Activated naive CD4-positive, alpha-beta T cell treated with anti-CD3 and anti-CD28 coated beads for 36 hours (primary cell): Measurements from ENCODE around the gene FAM180B. TPM values are rescaled to one million over a fixed set of nuclear protein-coding genes. Genes with fewer than 3 reads are reported as not detected.
A peak's percentile ranks its signal among the peaks of the same experiment; 100 is the strongest.

Source experiments
- CTCF ChIA-PET: fragments of 350-600 bp; sonication (Branson Sonifier 250); formaldehyde crosslinking; loops from one replicate; lab custom pipeline; 2021; ENCODE audit warnings: antibody characterized with exemption; lab: Charles Lee
- DNase-seq: peaks from one replicate; pipeline ENCODE4 v3.0.0-alpha.2; 2020
- H3K27ac Mint-ChIP-seq: one replicate; pipeline ENCODE4 v1.8.0; 2021; ENCODE audit warnings: mild to moderate bottlenecking, mixed read lengths
- H3K27me3 Mint-ChIP-seq: one replicate; pipeline ENCODE4 v1.8.0; 2021; ENCODE audit warnings: low read depth, mixed read lengths
- H3K36me3 Mint-ChIP-seq: one replicate; pipeline ENCODE4 v1.8.0; 2021; ENCODE audit warnings: low read depth, mixed read lengths
- H3K4me1 Mint-ChIP-seq: one replicate; pipeline ENCODE4 v1.8.0; 2021; ENCODE audit warnings: low read depth, mixed read lengths
- H3K4me3 Mint-ChIP-seq: one replicate; pipeline ENCODE4 v1.8.0; 2021; ENCODE audit warnings: mild to moderate bottlenecking, moderate library complexity, mixed read lengths
- H3K9me3 Mint-ChIP-seq: one replicate; pipeline ENCODE4 v1.8.0; 2021; ENCODE audit warnings: mixed read lengths
- intact Hi-C: fragments of 100-400 bp; cut with micrococcal nuclease; formaldehyde crosslinking; loops from one replicate; pipeline ENCODE4 v1.15.1; 2023
- total RNA-seq, 2 experiments: library from RNA; stranded (reverse); gene quantifications; one replicate each; pipeline ENCODE4 v1.2.3, GENCODE V29; 2021

FAM180B gene
- total RNA-seq, 2 experiments from 2014 or later: not detected

DNA sequence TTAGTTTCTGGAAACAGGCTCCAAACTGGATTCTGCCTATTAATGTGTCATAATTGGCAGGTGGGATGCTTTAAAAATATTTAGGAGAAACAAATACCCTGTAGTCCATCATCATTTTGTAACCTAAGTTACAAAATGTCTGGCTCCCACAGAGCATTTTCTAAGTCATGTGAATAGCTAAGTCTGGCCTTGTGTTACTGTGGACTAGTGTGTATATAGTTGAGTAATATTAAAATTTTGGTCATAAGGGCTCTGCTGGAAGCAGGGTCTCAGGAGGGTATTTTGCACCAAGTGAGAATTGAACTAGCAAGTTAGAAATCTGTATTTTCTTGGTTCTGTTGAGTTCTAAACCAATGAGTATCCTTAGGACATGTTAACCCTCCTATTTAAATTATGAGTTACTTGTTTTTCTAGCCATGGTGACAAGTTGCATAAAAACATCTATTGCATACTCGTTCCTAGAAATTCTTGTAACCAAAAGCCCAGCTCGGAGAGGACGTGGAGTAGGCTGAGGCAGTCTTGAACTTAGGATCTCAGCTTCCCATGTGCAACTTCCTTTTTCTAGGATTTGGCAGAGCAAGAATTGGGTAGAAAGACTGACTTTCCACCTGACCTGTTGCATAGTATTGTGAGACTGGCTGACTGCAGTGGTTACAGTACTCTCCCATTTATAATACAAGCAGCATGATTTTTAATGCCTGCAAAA, 15.7 kb upstream of the FAM180B start:
- CTCF ChIA-PET: interaction anchor here (0.6 kb wide), 1 partner anchor 11 kb away, joined by 4 read pairs; no protein-coding TSS in a partner anchor
- Mint-ChIP-seq H3K27me3 (no peaks in the 10 kb centered on the region), H3K4me1 (peaks cover 23% of the 10 kb centered on the region), H3K9me3 (no peaks in the 10 kb centered on the region), H3K36me3 (peaks cover 24% of the 10 kb centered on the region), H3K27ac (peak overlapping the region; percentile 43), H3K4me3 (no peak overlapping the region)
- intact Hi-C loops: no loop called here
- no peak for DNase-seq

DNA sequence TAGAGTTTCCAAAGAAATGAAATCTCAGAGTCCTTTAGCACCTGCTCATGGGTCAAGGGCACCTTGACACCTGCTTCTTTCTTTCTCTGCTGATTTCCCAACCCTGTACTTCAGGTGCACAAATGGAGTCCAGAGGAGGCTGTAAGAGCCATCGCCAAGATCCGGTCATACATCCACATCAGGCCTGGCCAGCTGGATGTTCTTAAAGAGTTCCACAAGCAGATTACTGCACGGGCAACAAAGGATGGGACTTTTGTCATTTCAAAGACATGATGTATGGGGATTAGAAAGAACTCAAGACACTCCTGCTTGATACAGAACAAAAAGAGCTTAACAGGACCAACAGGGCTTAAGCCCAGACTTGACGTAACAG, 15.1 kb upstream of the FAM180B start:
- CTCF ChIA-PET: no interaction called here
- peaks cover 24% of the 10 kb centered on the region for H3K4me1 Mint-ChIP-seq
- intact Hi-C loops: no loop called here
- H3K4me3 Mint-ChIP-seq: no peak overlapping the region
- H3K27me3 Mint-ChIP-seq: no peaks in the 10 kb centered on the region
- no peaks in the 10 kb centered on the region for H3K9me3 Mint-ChIP-seq
- H3K36me3 Mint-ChIP-seq: peaks cover 26% of the 10 kb centered on the region
- no peak for DNase-seq
- H3K27ac Mint-ChIP-seq: peak overlapping the region; percentile 43

GRCh38 chr11:47571895-47572294, 14.6 kb upstream of the FAM180B start:
- no peak overlapping the region for H3K4me3 Mint-ChIP-seq
- H3K27me3 Mint-ChIP-seq: no peaks in the 10 kb centered on the region
- H3K27ac Mint-ChIP-seq: no peak overlapping the region
- H3K9me3 Mint-ChIP-seq: no peaks in the 10 kb centered on the region
- intact Hi-C loops: no loop called here
- peaks cover 27% of the 10 kb centered on the region for H3K36me3 Mint-ChIP-seq
- no peak for DNase-seq
- peaks cover 22% of the 10 kb centered on the region for H3K4me1 Mint-ChIP-seq
- CTCF ChIA-PET: no interaction called here

GRCh38 chr11:47572715-47573255, 13.7 kb upstream of the FAM180B start:
- no peak overlapping the region for H3K4me3 Mint-ChIP-seq
- no peaks in the 10 kb centered on the region for H3K27me3 Mint-ChIP-seq
- CTCF ChIA-PET: no interaction called here
- no peak for DNase-seq
- no peaks in the 10 kb centered on the region for H3K9me3 Mint-ChIP-seq
- H3K27ac Mint-ChIP-seq: no peak overlapping the region
- H3K36me3 Mint-ChIP-seq: peaks cover 31% of the 10 kb centered on the region
- H3K4me1 Mint-ChIP-seq: peaks cover 28% of the 10 kb centered on the region
- intact Hi-C loops: no loop called here

GRCh38 chr11:47573321-47573720, 13.2 kb upstream of the FAM180B start:
- H3K36me3 Mint-ChIP-seq: peaks cover 30% of the 10 kb centered on the region
- no peak for DNase-seq
- no peak overlapping the region for H3K4me3 Mint-ChIP-seq
- H3K27ac Mint-ChIP-seq: no peak overlapping the region
- no peaks in the 10 kb centered on the region for H3K27me3 Mint-ChIP-seq
- CTCF ChIA-PET: interaction anchor here (1.4 kb wide), 2 partner anchors 8 to 20 kb away, joined by 4 to 5 read pairs; partner anchors contain the start of genes CELF1 and PTPMT1
- H3K9me3 Mint-ChIP-seq: no peaks in the 10 kb centered on the region
- H3K4me1 Mint-ChIP-seq: peaks cover 33% of the 10 kb centered on the region
- intact Hi-C loops: no loop called here

DNA sequence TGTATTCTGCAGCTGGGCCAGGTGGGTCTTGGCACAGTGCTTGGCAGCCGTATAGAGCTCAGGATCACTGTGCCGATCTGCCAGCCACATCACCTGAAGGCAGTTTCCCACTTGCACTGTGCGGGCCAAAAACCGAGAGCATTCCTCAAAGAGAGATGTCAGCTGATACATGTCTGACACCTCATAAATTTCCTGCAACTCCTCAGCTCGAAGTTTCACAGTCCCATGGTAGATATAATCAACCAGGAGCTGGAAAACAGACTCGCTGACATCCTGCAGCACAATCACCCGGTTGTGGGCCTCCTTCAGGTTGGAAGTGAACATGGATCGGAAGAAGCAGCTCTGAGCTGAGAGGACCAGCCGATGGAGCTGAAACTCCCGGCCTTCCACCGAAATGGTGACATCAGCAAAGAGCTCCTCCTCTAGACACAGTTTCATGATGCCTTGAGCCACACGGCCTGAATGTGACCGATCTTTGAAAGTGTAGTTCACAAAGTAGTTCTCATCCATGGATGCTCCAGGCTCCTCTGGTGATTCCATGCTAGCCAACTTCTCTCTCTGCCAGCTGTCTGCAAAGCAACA, 8.9 kb upstream of the FAM180B start:
- DNase-seq: no peak
- CTCF ChIA-PET: interaction anchor here (0.6 to 0.9 kb wide), 2 partner anchors 9 to 58 kb away, joined by 4 read pairs; no protein-coding TSS in a partner anchor
- Mint-ChIP-seq H3K27me3 (no peaks in the 10 kb centered on the region), H3K9me3 (no peaks in the 10 kb centered on the region), H3K36me3 (peaks cover 41% of the 10 kb centered on the region), H3K27ac (peak overlapping the region; percentile 70), H3K4me3 (peak overlapping the region; percentile 97), H3K4me1 (peaks cover 46% of the 10 kb centered on the region)
- intact Hi-C loops: loop anchor here (1.0 to 2.0 kb wide), 4 partner anchors 137 to 271 kb away; partner anchors contain the start of genes AGBL2, FNBP4, NUP160 and SLC39A13

GRCh38 chr11:47578524-47579494, 7.7 kb upstream of the FAM180B start, which contains the start of the genes KBTBD4 and NDUFS3:
KBTBD4 (minus strand) TSS chr11:47578970; CDS start chr11:47578951, 19 bp downstream.
NDUFS3 (plus strand) TSS chr11:47579074; CDS start chr11:47579092, 18 bp downstream.
- H3K4me1 Mint-ChIP-seq: peaks cover 44% of the 10 kb centered on the region
- no peaks in the 10 kb centered on the region for H3K9me3 Mint-ChIP-seq
- peaks cover 46% of the 10 kb centered on the region for H3K36me3 Mint-ChIP-seq
- peak within 1 kb of the TSS; percentile 97 for H3K4me3 Mint-ChIP-seq
- CTCF ChIA-PET: interaction anchor here (0.6 to 1.2 kb wide), 2 partner anchors 18 to 330 kb away, joined by 3 read pairs; partner anchors contain the start of gene ACP2
- peak; percentile 90 for DNase-seq
- intact Hi-C loops: loop anchor here (1.0 to 2.0 kb wide), 8 partner anchors 14 to 270 kb away; partner anchors contain the start of genes AGBL2, CELF1, FNBP4 and MTCH2
- H3K27me3 Mint-ChIP-seq: no peaks in the 10 kb centered on the region
- peak within 1 kb of the TSS; percentile 97 for H3K27ac Mint-ChIP-seq

DNA sequence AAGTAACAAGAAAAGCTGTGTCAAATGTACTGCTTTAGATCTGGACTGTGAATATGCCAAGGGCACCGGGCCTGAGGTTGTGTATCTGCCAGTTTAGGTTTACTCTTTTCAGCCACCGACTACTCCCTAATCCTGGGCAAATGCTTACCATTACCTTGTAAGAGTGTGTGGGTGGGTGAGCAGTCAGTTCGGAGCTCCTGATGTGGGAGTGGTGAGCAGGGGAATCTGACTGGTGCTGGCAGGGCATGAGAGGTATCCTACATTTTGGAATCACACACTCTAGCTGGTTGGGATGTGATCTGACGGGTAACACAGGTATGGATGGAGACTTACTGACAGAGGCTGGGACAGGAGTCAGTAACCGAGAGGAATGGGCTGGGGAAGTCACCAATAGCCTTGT, 2.6 kb upstream of the FAM180B start:
- DNase-seq: no peak
- no peak overlapping the region for H3K4me3 Mint-ChIP-seq
- peaks cover 32% of the 10 kb centered on the region for H3K36me3 Mint-ChIP-seq
- CTCF ChIA-PET: no interaction called here
- no peak overlapping the region for H3K27ac Mint-ChIP-seq
- H3K9me3 Mint-ChIP-seq: no peaks in the 10 kb centered on the region
- H3K27me3 Mint-ChIP-seq: no peaks in the 10 kb centered on the region
- intact Hi-C loops: no loop called here
- peaks cover 19% of the 10 kb centered on the region for H3K4me1 Mint-ChIP-seq

DNA sequence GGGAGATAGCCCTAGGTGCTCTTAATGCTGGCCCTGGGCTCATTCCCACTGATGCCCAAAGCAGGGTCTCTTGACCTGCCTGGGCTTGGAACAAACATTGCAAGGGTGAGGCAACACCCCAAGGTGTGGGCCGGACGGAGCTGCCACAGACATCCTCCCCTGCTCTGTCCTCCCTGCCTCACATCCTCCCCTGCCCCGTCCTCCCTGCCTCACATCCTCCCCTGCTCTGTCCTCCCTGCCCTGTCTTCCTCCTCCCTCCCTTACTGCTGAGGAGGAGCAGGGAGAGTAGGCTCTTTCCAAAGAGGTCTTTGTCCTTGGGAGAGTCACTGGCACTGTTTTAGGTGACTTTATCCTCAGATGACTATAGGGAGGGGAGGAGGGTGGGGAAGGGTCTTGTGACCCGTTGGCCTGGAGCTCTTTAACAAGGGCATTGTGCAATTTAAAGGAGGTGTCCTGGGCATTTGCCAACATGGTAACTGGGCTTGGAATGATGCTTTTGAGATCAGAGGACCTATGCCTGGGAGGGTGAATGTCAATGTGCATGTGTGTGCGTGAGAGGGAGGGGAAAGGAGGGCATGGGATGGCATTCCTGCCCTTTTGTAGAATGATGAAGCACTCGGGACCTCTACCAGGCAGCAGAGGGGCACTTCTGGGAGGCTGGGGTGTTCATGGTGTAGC, 700 bp downstream of the FAM180B start:
- intact Hi-C loops: no loop called here
- H3K36me3 Mint-ChIP-seq: peaks cover 20% of the 10 kb centered on the region
- CTCF ChIA-PET: no interaction called here
- H3K27ac Mint-ChIP-seq: no peak overlapping the region
- peaks cover 6% of the 10 kb centered on the region for H3K4me1 Mint-ChIP-seq
- no peaks in the 10 kb centered on the region for H3K9me3 Mint-ChIP-seq
- DNase-seq: no peak
- H3K4me3 Mint-ChIP-seq: no peak overlapping the region
- peaks cover 3% of the 10 kb centered on the region for H3K27me3 Mint-ChIP-seq

DNA sequence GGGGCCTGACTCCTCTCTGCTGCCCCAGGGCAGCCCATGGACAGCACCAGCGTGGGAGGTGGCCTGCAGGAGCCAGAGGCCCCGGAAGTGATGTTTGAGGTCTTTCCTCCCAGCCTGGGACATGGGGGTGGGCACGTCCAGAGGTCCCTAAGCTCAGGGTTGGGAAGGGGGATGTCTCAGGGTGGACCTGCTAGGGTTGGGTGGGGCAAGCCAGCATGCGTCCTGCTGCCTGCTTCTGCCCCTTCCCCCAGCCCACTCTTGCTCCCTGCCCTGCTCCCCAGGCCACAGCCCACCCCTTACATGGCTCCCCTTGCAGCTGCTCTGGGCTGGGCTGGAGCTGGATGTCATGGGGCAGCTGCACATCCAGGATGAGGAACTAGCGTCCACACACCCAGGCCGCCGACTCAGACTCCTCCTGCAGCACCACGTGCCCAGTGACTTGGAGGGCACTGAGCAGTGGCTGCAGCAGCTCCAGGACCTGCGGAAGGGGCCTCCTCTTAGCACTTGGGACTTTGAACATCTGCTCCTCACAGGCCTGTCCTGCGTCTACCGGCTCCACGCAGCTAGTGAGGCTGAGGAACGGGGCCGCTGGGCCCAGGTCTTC, 1.3 kb downstream of the FAM180B start:
- CTCF ChIA-PET: no interaction called here
- intact Hi-C loops: no loop called here
- Mint-ChIP-seq H3K4me3 (no peak overlapping the region), H3K9me3 (no peaks in the 10 kb centered on the region), H3K36me3 (peaks cover 15% of the 10 kb centered on the region), H3K27me3 (peaks cover 9% of the 10 kb centered on the region), H3K4me1 (peaks cover 11% of the 10 kb centered on the region), H3K27ac (no peak overlapping the region)
- no peak for DNase-seq

DNA sequence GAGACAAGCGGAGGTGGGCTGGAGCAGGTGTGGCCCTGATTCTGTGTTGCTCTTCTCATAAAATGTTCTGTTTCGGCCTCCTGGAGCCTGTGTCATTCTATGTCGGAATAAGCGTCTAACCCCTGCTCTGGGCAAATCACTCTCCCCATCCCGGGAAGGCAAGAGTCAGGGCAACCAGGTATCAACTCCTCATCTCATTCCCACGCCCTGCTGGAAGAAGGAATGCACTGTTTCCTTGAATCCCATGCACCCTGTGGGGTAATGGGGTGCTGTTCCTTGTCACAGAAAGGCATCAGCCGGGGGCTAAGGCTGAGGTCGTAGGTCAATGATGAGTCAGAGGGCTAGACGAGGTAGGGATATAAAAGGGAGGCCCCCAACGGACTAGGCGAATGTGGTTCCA, 2.6 kb downstream of the FAM180B start:
- CTCF ChIA-PET: no interaction called here
- H3K4me1 Mint-ChIP-seq: peaks cover 19% of the 10 kb centered on the region

More for the DNA sequence above, 2.6 kb downstream of the FAM180B start:
- DNase-seq: no peak
- Mint-ChIP-seq H3K27ac (no peak overlapping the region), H3K36me3 (peaks cover 7% of the 10 kb centered on the region), H3K9me3 (no peaks in the 10 kb centered on the region), H3K27me3 (peaks cover 20% of the 10 kb centered on the region), H3K4me3 (no peak overlapping the region)
- intact Hi-C loops: no loop called here
